Amygdala (tissue), 56 donors: ENCODE results near the gene LGALS4.
A peak's percentile ranks its signal among the peaks of the same experiment; 100 is the strongest.
"Not testable (repeated sequence)": the region's sequence is repeated elsewhere in the genome, so short reads cannot be mapped to it uniquely, and the experiment has no call there.

Source experiments
- DNase-seq, 56 donors: peaks; one replicate each; lab custom pipeline; 2025; lab: John Stamatoyannopoulos, UW

The LGALS4 gene

DNA sequence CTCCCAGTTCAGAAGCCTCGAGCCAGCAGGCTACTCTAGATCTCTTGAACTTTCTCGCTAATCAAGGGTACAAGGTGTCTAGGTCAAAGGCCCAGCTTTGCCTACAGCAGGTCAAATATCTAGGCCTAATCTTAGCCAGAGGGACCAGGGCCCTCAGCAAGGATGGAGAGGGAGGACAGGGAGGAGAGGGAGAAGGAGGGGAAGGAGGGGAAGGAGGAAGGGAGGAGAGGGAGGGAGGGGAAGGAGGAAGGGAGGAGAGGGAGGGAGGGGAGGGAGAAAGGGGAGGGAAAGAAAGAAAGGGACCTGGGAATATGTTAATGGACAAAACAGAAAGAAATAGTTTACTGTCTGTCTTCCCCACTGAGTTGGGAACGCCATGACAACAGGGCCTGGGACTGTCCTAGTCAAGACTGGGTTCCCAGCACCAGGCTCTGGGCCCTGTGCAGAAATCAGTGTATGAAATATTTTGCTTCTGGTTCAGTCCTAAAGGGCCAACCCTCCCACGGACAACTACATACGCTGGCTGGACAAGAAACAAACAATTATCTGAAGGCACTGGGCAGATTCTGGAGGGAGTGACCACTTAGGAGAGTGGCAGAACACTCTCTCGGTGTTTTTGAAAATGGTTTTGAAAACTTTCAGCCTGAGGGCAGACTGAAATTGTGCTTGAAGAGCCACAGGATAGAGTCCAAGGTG, 14.3 kb upstream of the LGALS4 start:
- DNase-seq = no peak

DNA sequence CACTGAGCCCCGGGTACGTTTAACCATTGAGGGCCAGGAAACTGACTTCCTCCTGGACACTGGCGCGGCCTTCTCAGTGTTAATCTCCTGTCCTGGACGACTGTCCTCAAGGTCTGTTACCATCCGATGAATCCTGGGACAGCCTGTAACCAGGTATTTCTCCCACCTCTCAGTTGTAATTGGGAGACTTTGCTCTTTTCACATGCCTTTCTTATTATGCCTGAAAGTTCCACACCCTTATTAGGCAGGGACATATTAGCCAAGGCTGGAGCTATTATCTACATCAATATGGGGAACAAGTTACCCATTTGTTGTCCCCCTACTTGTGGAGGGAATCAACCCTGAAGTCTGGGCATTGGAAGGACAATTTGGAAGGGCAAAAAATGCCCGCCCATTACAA, 13.2 kb upstream of the LGALS4 start:
- DNase-seq = not testable (repeated sequence)

DNA sequence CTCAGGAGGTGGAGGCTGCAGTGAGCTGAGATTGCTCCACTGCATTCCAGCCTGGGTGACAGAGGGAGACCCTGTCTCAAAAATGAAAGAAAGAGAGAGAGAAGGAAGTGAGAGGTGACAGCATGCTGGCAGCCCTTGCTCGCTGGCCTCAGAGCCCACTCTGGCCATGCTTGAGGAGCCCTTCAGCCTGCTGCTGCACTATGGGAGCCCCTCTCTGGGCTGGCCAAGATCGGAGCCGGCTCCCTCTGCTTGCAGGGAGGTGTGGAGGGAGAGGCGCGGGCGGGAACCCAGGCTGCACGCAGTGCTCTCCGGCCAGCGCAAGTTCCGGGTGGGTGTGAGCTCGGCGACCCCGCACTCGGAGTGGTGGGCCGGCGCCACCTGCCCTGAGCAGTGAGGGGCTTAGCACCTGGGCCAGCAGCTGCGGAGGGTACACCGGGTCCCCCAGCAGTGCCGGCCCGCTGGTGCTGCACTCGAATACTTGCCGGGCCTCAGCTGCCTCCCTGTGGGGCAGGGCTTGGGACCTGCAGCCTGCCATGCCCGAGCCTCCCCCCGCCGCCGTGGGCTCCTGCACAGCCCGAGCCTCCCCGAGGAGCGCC, 8.6 kb upstream of the LGALS4 start:
- DNase-seq = not testable (repeated sequence)

DNA sequence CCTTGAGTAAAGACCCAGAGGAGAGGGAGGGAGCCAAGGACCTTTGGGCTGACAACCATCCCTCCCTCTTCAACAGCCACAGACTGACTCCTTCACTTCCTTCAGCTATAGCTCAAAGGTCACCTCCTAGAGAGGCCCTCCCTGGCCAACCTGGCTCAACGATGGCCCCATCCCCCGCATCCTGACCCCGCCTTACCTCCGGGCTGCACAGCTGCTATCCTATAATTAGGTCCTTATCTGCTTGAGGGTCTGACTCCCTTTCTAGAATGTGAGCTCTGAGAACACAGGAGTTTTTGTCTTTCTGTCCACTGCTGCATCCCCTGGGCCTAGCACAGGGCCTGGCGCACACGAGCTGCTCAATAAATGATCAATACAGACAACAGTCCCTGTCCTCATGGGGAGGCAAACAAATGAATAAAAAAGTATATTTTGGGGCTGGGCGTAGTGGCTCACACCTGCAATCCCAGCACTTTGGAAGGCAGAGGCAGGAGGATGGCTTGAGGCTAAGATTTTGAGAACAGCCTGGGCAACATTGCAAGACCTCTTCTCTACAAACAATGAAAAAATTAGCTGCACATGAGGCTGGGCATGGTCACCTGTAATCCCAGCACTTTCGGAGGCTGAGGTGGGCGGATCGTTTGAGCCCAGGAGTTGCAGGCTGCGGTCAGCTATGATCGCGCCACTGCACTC, 6.6 kb upstream of the LGALS4 start:
- no peak for DNase-seq

DNA sequence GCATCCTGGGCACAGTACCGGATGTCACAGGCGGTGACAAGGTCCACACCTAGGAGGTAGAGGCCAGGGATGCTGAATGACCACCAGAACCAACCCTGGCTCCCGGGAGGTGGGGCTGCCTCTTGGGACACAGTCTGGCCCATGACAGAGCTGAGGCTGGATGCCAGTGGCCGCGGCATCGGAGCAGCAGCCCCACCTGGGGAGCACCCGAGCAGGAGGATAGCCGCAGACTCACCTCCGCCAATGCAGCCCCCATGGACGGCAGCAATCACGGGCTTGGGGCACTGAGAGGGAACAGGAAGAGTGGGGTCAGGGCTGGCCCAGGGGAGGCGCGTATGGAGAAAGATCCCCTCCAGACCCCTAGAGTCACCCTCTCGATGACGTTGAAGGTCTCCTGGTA, 4.3 kb upstream of the LGALS4 start:
- no peak for DNase-seq

DNA sequence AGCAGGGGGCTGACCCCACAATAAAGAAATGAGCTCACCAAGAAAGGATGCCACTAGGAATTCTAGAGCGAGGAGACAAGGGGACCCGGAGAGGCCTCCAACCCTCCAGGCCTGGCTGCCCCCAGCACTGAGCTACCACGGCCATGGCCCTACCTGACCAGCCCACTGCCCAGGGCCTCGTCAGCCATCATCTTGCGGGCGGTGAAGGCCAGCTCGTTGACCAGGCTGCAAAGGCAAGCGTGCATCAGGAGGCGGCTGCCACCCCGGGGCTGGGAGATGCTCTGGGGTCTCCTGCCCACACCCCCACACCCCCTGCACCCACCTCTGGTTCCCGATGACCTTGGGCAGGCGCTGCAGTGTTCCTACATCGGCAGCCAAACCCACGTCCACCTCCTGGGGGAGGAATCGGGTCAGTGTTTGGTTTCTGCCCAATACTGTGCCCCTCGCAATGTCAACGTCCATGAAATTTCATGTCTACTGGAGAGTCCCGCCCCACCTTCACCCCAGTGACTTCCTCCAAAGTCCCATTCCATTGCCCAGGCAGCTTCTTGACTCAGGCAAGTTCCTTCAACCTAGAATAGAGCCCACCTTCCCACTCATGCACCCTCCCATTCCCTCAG, 3.5 kb upstream of the LGALS4 start:
- no peak for DNase-seq

DNA sequence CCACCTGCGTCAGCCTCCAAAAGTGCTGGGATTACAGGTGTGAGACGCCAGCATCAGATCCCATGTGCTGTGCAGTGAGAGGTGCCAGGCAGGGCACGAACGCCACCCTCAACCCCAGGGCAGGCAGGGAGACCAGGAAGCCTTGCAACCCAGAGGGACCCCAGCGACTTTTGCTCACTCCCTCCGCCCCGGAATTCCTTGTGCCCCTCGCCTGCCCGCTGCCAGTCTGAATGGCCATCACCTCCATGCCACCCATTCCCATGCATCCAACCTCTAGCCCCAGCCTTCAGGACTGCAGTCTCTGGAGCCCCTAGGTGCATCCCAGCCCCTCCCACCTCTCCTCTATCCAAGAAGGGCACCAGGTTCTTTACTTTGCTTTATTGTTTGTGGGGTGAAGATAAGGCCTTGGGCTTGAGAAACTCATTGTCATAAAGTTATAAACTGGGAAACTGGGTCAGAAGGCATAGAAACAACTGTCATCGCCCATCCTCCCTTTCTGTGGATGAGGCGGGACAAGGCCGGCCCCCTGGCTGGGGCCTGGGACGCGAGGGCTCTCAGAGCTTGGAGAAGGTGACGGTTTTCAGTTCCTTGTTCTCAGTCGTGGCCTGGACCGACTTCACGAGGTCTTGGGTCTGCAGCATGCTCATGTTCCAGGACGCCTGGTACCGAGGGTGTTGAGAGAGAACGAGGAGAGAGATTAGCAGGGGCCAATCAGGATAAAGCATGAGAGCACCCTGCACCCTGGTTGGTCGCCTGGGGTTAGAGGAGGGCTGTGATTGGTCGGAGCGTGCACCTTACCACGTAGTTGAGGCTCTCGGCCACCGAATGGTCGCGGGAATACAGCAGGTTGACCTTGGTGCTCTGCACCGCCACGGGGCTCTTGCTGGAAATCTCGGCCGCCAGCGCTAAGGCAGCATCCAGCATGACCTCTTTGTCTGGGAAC, 2.6 kb upstream of the LGALS4 start:
- peak in 1 of 56 donors; percentile 4 for DNase-seq

DNA sequence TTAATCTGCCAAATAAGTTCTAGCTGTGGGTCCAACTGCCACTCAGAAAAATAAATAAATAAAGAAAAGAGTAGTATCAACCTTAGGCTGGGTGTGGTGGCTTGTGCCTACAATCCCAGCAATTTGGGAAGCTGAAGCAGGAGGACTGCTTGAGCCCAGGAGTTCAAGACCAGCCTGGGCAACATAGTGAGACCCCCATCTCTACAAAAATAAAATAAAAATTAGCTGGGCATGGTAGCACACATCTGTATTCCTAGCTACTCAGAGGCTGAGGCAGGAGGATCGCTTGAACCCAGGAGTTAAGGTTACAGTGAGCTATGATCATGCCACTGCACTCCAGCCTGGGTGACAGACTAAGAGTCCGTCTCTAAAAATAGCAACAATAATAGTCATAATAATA, 1.2 kb upstream of the LGALS4 start:
- not testable (repeated sequence) for DNase-seq

DNA sequence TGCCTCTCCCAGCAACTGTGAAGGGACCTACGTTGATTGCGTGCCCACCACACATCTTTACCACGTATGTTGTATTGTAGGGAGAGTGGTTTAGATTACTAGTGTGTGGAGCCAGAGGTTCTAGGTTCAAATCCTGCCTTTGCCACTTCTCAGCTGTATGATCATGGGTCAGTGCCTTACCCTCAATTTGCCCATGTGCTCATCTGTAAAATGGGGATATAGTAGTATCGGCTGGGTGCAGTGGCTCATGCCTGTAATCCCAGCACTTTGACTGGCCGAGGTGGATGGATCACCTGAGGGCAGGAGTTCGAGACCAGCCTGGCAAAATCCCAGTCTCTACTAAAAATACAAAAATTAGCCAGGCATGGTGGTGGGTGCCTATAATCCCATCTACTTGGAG, 578 bp upstream of the LGALS4 start:
- no peak for DNase-seq

DNA sequence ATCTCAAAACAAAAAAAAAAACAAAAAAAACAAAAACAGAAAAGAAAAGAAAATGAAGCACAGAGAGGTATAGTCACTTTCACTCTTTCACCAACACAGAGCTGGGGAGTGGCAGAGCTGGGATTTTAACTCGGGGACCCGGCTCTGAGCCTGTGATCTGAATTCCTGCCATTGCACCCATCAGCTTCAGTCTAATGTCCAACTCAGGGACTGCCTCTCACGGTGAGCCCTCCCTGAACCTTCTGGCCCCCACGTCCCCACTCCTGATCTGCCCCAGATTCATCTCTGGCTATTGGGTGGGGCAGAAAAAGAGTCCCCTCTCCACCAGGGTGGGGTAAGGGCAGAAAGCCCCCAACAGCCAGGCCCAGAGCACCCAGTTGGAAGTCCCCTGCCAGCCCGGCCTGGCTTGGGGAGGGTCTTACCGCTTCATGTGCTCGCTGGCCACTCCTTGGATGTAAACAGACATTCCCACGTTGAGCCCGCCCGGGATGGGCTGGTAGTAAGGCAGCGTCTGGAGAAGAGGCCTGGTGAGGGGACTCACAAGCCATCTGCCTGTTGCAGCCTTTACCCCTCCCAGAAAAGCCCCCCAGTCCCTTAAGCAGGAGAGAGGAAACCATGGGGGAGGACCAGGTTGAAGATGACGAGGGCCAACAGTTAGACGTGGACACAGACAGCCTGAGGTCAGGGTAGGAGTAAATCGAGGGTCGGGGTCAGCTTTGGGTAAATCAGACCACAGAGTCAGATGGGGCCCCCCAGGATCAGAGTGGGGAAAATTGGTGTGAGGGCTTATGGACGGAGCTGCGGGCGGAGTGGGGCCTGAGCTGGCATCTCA, 520 bp downstream of the LGALS4 start:
- no peak for DNase-seq

DNA sequence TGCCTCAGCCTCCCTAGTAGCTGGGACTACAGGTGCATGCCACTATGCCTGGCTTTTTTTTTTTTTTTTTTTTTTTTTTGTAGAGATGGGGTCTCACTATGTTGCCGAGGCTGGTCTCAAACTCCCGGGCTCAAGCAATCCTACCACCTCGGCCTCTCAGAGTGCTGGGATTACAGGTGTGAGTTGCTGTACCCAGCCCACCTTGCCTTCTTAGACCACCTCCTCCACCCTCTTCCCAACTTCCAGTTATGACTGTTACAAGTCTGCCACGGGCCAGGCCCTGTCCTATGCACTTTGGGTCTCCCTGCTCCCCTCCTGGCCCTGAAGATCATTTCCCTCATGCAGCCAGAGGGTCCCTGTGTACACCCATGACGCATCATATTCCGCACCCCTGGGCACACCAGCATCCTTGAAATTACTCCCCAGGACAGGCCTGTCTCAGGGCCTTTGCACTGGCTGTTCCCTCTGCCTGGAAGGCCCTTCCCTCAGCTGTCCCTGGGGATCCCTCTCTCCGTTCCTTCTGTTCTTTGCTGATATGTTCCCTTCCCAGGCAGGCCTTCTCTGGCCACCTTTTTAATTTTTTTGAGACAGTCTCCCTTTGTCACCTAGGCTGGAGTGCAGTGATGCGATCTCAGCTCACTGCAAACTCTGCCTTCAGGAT, 3.0 kb downstream of the LGALS4 start:
- no peak for DNase-seq

DNA sequence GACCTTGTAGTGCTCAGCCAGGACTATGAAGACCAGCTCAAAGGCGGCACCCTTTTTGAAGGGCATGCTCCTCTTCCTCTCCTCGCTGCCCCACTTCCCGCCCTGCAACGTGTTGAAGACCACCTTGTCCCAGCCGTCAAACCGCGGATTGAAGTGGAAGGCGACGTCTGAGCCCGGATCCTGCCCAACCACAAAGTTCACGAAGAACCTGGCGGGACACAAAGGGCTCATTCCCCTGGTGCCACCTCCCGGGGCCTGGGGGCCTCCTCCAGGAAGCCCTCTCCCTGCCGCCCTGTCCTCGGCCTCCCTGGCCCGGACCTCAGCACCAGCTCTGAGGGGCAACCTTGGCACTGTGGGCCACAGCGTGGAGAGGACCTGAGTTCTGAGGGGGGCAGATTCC, 4.0 kb downstream of the LGALS4 start:
- DNase-seq = no peak

DNA sequence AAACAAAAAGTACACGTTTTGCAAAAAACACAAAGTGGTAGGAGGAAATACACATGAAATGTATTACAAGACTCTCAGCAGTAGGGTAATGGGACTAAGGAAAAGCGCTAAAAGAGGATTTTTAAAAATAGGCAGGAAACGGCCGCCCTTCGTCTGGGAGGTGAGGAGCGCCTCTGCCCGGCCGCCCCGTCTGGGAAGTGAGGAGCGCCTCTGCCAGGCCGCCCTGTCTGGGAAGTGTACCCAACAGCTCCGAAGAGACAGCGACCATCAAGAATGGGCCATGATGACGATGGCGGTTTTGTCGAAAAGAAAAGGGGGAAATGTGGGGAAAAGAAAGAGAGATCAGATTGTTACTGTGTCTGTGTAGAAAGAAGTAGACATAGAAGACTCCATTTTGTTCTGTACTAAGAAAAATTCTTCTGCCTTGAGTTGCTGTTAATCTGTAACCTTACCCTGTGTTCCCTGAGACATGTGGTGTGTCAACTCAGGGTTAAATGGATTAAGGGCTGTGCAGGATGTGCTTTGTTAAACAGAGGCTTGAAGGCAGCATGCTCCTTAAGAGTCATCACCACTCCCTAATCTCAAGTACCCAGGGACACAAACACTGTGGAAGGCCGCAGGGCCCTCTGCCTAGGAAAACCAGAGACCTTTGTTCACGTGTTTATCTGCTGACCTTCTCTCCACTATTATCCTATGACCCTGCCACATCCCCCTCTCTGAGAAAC, 5.2 kb downstream of the LGALS4 start:
- DNase-seq = not testable (repeated sequence)

DNA sequence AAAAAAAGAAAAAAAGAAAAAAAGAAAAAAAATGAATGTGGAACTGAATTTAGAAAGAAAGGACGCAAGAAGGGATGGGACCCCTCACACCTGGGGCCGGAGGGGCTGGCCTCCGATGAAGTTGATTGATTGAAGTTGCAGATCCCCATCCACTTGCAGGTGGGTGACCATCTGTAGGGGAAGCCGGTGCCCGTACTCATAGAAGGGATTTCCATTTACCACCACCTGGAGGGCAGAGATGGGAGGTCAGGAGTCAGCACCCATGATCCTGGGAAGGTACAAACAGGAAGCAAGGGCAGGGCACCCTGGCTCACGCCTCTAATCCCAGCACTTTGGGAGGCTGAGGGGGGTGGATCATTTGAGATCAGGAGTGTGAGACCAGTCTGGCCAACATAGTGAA, 6.4 kb downstream of the LGALS4 start:
- no peak for DNase-seq

DNA sequence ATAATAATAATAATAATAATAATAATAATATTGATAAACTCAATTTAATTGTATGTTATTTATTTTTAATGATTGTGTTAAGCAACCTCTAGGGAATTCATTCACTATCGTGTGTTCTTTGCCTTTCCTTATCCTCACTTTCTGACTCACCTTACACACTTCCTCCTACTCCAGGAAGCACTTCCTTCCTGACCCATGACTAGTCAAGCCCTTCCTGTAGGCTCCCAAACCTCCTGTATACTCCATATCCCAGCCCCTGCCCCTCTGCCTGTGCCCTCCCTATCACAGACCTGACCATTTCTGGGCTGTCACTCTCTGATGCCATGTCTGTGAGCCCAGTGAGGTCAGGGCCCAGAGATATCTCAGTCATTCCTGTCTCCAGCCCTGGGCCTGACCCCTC, 7.6 kb downstream of the LGALS4 start:
- DNase-seq = no peak

DNA sequence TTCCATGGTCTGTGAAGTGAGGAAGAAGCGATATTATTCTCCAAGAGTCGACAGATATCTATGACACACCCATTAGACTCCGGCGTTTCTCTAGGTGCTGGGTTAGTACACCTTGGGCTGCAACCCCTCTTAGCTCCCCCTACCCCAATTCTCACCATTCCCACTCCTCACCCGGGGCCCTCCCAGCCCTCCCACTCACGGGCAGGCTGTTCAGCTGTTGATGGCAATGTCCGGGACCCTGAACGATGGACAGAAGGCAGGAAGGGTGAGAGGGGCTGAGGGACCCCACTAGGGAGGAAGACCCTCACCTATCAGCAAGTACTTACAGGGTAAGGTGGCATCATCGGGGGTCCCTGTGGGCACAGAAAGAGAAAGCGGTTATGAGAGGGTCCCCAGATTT, 9.2 kb downstream of the LGALS4 start:
- DNase-seq = no peak

DNA sequence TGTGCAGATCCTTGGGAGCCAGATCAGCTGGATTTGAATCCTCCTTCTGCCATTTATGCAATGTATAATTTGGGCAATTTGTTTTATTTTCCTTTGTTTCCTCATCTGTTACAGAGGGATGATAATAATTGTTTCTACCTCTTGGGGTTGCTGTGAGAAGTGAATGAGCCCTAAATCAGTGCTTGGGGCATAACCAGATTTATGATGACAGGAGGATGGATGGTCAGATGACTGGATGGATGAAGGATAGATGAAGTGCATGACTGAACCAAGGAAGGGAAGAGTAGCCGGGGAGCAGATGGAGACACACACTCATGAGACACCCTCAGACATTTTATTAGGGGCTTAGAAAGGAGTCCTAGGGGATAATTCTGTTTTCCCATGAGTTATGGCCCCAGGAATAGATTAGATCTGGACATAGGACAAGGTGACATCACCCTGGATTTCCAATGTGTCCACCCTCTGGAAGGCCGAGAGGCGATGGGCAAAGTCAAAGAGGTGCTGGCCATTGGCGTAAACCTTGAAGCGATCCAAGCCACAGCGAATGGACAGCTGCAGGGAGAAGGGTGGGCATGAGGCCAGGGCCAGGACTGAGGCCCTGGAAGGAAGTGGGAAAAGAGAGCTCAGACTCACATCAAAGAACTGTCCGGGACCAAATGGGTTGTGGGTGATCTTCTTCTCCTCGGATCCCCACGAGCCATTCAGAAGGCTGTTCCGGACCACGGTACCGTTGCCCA, 11.2 kb downstream of the LGALS4 start:
- no peak for DNase-seq
